Measurements from ENCODE around the gene BZW2.

The BZW2 gene

DNA sequence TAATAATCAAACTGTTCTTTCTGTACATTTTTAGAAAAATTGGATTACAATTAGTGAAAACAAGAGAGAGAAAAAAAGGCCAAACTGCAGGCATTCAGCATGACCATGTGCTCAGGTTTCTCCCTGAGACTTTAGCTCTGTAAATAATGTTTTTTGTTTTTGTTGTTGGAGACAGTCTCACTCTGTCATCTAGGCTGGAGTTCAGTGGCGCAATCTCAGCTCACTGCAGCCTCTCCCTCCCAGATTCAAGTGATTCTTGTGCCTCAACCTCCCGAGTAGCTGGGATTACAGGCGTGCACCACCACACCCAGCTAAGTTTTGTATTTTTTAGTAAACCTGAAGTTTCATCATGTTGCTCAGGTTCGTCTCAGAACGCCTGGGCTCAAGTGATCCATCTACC lies 23.0 kb downstream of the BZW2 start:
- in situ Hi-C loops (cut with HindIII; ENCODE audit: low sequenced_read_pairs) = no loop called here
- TF ChIP-seq, protein P1, sequence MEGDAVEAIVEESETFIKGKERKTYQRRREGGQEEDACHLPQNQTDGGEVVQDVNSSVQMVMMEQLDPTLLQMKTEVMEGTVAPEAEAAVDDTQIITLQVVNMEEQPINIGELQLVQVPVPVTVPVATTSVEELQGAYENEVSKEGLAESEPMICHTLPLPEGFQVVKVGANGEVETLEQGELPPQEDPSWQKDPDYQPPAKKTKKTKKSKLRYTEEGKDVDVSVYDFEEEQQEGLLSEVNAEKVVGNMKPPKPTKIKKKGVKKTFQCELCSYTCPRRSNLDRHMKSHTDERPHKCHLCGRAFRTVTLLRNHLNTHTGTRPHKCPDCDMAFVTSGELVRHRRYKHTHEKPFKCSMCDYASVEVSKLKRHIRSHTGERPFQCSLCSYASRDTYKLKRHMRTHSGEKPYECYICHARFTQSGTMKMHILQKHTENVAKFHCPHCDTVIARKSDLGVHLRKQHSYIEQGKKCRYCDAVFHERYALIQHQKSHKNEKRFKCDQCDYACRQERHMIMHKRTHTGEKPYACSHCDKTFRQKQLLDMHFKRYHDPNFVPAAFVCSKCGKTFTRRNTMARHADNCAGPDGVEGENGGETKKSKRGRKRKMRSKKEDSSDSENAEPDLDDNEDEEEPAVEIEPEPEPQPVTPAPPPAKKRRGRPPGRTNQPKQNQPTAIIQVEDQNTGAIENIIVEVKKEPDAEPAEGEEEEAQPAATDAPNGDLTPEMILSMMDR (IDR thresholded peaks at IDR 0.05; ENCODE audit: low read depth, low read length) = no peak
- DNase-seq (ENCODE audit: low read depth, low spot score) = no peak
- H3K4me3 ChIP-seq (ENCODE audit: low read depth, low read length) = no peak overlapping the region

DNA sequence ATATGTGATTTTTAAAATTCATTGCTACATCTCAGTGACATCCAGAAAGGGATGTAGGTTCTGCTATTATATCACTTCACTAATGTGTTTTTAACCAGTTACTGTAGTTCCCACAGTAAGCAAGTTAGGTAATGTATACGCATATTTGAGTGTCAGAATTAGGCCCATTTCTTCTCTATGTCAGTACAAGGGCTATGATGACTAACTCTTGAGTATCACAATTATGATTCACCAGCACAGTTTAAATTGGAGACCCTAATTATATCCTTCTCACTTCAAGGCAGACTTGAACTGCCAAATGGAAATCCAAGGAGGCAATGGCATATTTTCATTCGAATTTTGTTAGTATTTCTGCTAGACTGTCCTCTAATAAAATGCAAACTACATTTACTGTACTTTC lies 23.6 kb downstream of the BZW2 start:
- in situ Hi-C loops (cut with HindIII; ENCODE audit: low sequenced_read_pairs) = no loop called here
- H3K4me3 ChIP-seq (ENCODE audit: low read depth, low read length) = no peak overlapping the region
- DNase-seq (ENCODE audit: low read depth, low spot score) = peak; percentile 47
- TF ChIP-seq, protein P1 (IDR thresholded peaks at IDR 0.05; ENCODE audit: low read depth, low read length) = no peak

DNA sequence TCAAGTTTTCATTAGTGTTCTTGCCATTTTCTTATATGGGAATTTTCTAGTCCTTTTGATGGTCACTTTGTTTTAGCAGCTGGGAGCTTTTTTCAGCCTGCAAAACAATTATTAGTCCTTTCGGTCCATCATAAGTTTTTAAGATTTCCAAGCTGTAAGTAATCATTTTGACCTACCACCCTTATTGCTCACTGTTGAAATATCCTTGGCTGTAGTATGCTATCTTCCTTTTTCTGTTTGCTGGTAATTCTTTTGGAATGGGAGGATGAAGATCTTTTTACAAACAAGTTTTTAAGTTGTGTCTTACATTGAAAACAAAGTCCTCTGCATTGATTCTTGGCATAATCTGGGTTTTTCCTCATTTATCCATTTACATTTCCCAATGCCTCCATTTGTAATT lies 24.0 kb downstream of the BZW2 start:
- TF ChIP-seq, protein P1 (IDR thresholded peaks at IDR 0.05; ENCODE audit: low read depth, low read length) = no peak
- DNase-seq (ENCODE audit: low read depth, low spot score) = peak; percentile 49

DNA sequence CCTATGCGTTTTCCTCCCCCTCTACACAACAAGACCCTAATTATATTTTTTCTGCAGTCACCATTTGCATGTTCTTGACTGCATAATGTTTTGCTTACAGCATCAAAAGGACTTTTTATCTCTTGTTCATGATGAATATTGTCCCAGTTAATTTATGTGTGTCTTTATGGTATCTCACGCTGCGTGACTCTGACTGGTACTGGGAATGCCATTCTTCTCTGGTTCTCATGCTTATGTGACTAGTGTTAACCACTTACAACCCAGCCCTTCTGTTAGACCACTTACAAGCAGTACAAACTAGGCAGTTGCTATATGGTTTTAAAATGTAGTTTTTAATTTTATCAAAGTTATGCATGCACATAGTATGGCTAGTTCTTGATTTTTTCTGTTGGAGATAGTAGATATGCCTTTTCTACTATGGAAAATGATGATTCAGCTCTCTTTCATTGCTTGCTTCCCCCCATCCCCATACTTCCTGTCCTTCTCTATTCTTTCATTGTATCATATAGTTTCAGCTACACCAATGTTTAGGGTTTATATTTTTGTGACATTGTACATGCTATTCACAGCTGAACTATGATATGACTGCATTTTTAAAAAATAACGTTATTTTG lies 24.9 kb downstream of the BZW2 start:
- in situ Hi-C loops (cut with HindIII; ENCODE audit: low sequenced_read_pairs) = no loop called here
- DNase-seq (ENCODE audit: low read depth, low spot score) = no peak
- H3K4me3 ChIP-seq (ENCODE audit: low read depth, low read length) = no peak overlapping the region
- TF ChIP-seq, protein P1 (IDR thresholded peaks at IDR 0.05; ENCODE audit: low read depth, low read length) = no peak

More for the DNA sequence above, 24.0 kb downstream of the BZW2 start:
- in situ Hi-C loops (cut with HindIII; ENCODE audit: low sequenced_read_pairs) = no loop called here
- H3K4me3 ChIP-seq (ENCODE audit: low read depth, low read length) = no peak overlapping the region

DNA sequence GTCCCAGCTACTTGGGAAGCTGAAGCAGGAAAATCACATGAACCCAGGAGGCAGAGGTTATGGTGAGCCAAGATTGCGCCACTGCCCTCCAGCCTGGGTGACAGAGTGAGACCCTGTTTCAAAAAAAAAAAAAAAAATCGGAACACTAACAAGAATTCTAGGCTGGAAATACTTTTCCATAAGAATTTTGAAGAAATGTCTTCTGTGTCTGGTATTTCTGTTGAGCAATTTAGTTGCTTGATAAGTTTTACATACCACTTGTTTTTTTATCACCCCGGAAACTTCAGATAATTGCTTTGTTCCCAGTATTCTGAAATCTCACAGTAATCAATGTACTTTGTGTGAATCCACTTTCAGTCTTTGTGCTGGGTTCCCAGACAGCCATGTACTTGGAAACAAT lies 25.8 kb downstream of the BZW2 start:
- in situ Hi-C loops (cut with HindIII; ENCODE audit: low sequenced_read_pairs) = no loop called here
- H3K4me3 ChIP-seq (ENCODE audit: low read depth, low read length) = no peak overlapping the region
- DNase-seq (ENCODE audit: low read depth, low spot score) = no peak
- TF ChIP-seq, protein P1 (IDR thresholded peaks at IDR 0.05; ENCODE audit: low read depth, low read length) = no peak

DNA sequence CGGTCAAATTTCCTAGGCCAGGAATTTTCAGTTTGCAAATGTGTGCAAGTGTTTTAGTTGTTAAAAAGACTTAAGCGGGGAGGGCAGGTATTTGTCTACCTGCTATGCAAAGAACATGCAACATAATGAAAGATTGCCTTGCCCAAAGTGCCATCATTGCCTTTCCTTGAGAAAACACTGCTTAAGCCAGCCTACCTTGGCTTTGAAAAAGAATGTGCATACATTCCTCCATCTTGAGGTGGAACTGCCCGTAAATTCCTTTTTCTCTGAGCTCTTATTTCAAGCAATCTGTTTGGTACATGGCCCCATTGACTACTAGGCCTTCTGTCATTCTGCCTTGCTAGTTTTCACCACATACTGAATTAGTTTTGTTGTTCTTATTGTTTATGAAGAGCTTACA lies 29.3 kb downstream of the BZW2 start:
- TF ChIP-seq, protein P1 (IDR thresholded peaks at IDR 0.05; ENCODE audit: low read depth, low read length) = no peak
- no peak overlapping the region for H3K4me3 ChIP-seq (ENCODE audit: low read depth, low read length)
- DNase-seq (ENCODE audit: low read depth, low spot score) = no peak
- in situ Hi-C loops (cut with HindIII; ENCODE audit: low sequenced_read_pairs) = no loop called here

Measured in astrocyte of the spinal cord (primary cell).